GM21737 (cell line): ENCODE data around the gene FAS.

Source experiments
- ATAC-seq: cut with Tn5 transposase; IDR thresholded peaks from one replicate; pipeline ENCODE4 v1.9.1; 2021; ENCODE audit warnings: mild to moderate bottlenecking, moderate library complexity; ENCODE audit not compliant: unreplicated experiment

The FAS gene

GRCh38 chr10:89032141-89032891, 41.7 kb downstream of the FAS start:
- ATAC-seq: no peak

GRCh38 chr10:89035461-89035860, 44.9 kb downstream of the FAS start:
- no peak for ATAC-seq

- ATAC-seq: no peak
Measured at GRCh38 chr10:89037096-89037495, 46.5 kb downstream of the FAS start.

- ATAC-seq: no peak
Measured at GRCh38 chr10:89042562-89042961, 52.0 kb downstream of the FAS start.

- no peak for ATAC-seq
Measured at GRCh38 chr10:89043052-89043451, 52.5 kb downstream of the FAS start.

- ATAC-seq: no peak
Measured at GRCh38 chr10:89047397-89047796, 56.8 kb downstream of the FAS start.

- ATAC-seq: no peak
Measured at GRCh38 chr10:89051593-89051992, 61.0 kb downstream of the FAS start.

GRCh38 chr10:89053555-89053954, 63.0 kb downstream of the FAS start:
- no peak for ATAC-seq

GRCh38 chr10:89055159-89055558, 64.6 kb downstream of the FAS start:
- ATAC-seq: no peak

- ATAC-seq: no peak
Measured at GRCh38 chr10:89062861-89063260, 72.3 kb downstream of the FAS start.

- ATAC-seq: no peak
Measured at GRCh38 chr10:89063465-89063864, 72.9 kb downstream of the FAS start.

- ATAC-seq: no peak
Measured at GRCh38 chr10:89064748-89065147, 74.2 kb downstream of the FAS start.
